Natural killer cell treated with Interleukin-12 subunit alpha and Interleukin-12 subunit beta and Interleukin-15 and Interleukin-18, amount 100 ng/mL, for 72 hours (primary cell): Measurements from ENCODE around the gene KIF3B. TPM values are rescaled to one million over a fixed set of nuclear protein-coding genes. Genes with fewer than 3 reads are reported as not detected.
"Not testable (repeated sequence)": the region's sequence is repeated elsewhere in the genome, so short reads cannot be mapped to it uniquely, and the experiment has no call there.

Experiments
- ATAC-seq, 2 donors: fragments of 150-1000 bp; cut with Tn5 transposase in 1 of 2; sonication (Bioruptor Pico), chemical (Tn5 transposase) in 1 of 2; 2 replicates each; pipeline ENCODE4 v1.10.0; 2021
- DNase-seq: peaks from one replicate; pipeline ENCODE4 v3.0.0; 2022; ENCODE audit warnings: low spot score
- H3K27ac Mint-ChIP-seq, 2 donors: 1 replicate in 1 of 2; 2 replicates in 1 of 2; pipeline ENCODE4 v1.8.0; 2022; ENCODE audit warnings: mixed read lengths in 2 of 2, mild to moderate bottlenecking in 1 of 2, moderate library complexity in 1 of 2
- H3K27me3 Mint-ChIP-seq, 2 donors: 1 replicate in 1 of 2; 2 replicates in 1 of 2; pipeline ENCODE4 v1.8.0; 2022; ENCODE audit warnings: mixed read lengths in 2 of 2
- H3K36me3 Mint-ChIP-seq: one replicate; pipeline ENCODE4 v1.8.0; 2022; ENCODE audit warnings: mixed read lengths
- H3K4me1 Mint-ChIP-seq, 2 donors: 1 replicate in 1 of 2; 2 replicates in 1 of 2; pipeline ENCODE4 v1.8.0; 2022; ENCODE audit warnings: low read depth in 2 of 2, mixed read lengths in 2 of 2, mild to moderate bottlenecking in 1 of 2
- H3K4me3 Mint-ChIP-seq: one replicate; pipeline ENCODE4 v1.8.0; 2022; ENCODE audit warnings: mixed read lengths
- H3K9me3 Mint-ChIP-seq: 2 replicates; pipeline ENCODE4 v1.8.0; 2022; ENCODE audit warnings: mixed read lengths
- total RNA-seq, 2 donors: library from RNA; stranded (reverse); gene quantifications; one replicate each; pipeline ENCODE4 v1.2.3, GENCODE V29; 2022

Gene KIF3B
- total RNA-seq, 2 donors from 2014 or later: 51.3 to 61.2 TPM

DNA sequence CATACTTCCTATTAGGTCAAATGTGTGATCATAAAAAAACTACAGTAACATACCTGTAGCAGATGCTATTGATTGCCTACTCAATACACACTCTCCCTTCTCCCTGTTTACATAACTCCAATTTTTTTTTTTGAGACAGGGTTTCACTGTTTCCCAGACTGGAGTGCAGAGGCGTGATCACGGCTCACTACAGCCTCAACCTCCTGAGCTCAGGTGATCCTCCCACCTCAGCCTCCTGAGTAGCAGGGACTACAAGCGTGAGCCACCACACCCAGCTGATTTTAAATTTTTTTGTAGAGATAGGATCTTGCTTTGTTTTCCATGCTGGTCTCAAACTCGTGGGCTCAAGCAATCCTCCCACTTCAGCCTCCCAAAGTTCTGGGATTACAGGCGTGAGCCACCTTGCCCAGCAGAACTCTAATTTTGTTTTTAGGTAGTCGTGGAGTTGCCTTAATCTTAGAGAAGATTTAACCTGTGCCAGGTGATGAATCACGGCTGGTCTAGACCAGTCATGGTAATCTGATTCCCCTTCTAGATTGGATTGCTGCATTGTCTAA is 14.0 kb upstream of the KIF3B start:
- ATAC-seq (no peak), DNase-seq (no peak)
- Mint-ChIP-seq H3K9me3 (no peaks in the 10 kb centered on the region), H3K36me3 (no peaks in the 10 kb centered on the region), H3K27me3 (no peaks in the 10 kb centered on the region), H3K27ac (no peak overlapping the region), H3K4me3 (peak overlapping the region; percentile 10), H3K4me1 (no peaks in the 10 kb centered on the region)

DNA sequence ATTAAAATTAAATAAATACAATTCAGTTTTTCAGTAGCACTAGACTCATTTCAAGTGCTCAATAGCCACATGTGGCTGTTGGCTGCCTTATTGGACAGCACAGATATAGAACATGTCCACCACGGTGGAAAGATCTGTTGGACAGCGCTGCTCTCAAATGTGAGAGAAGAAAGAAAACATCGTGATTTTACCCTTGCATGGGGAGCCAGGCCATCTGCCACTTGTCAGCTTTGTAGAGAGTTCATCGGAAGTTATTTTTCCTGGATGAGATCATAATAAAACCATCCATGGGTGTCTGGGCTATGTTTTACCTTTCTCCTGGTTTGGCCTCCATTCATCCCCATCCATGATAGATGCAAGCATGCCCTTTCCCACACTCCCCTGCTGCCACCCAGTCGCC is 5.8 kb upstream of the KIF3B start:
- Mint-ChIP-seq H3K4me3 (no peak overlapping the region), H3K9me3 (no peaks in the 10 kb centered on the region), H3K27ac (peak overlapping the region in 1 of 2 donors; percentile 2), H3K4me1 (peaks cover 6 to 8% of the 10 kb centered on the region in 2 donors), H3K36me3 (no peaks in the 10 kb centered on the region), H3K27me3 (no peaks in the 10 kb centered on the region)
- DNase-seq (no peak), ATAC-seq (no peak)

DNA sequence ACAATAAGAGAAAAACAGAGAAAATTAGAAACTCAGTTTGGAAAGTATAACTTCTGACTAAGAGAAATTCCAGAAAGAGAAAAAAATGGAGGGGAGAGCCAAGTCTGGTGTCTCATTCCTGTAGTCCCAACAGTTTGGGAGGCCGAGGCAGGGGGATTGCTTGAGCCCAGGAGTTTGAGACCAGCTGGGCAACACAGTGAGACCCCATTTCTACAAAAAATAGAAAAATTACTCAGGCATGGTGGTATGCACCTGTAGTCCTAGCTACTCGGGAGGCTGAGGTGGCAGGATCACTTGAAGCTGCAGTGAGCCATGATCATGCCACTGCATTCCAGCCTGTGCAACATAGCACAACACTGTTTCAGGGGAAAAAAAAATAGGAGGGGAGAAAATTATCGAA is 3.1 kb upstream of the KIF3B start:
- peaks cover 14 to 23% of the 10 kb centered on the region in 2 donors for H3K4me1 Mint-ChIP-seq
- peak overlapping the region in 1 of 2 donors; percentile 34 for H3K27ac Mint-ChIP-seq
- H3K36me3 Mint-ChIP-seq: no peaks in the 10 kb centered on the region
- H3K9me3 Mint-ChIP-seq: no peaks in the 10 kb centered on the region
- DNase-seq (no peak), ATAC-seq (no peak)
- no peaks in the 10 kb centered on the region for H3K27me3 Mint-ChIP-seq
- no peak overlapping the region for H3K4me3 Mint-ChIP-seq

DNA sequence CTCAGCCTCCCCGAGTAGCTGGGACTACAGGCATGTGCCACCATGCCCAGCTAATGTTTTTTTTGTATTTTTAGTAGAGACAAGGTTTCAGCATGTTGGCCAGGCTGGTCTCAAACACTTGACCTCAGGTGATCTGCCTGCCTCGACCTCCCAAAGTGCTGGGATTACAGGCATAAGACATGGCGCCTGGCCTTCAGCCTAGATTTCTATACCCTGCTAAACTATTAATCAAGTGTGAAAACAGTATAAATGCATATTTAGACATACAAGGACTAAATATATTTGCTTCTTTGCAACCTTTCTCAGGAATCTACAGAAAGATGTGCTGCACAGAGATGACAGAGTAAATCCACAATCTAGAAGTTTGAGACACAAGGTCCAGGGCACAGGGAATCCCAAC is 2.3 kb upstream of the KIF3B start:
- Mint-ChIP-seq H3K27ac (peak overlapping the region in 1 of 2 donors; percentile 94), H3K4me1 (peaks cover 14 to 28% of the 10 kb centered on the region in 2 donors)
- not testable (repeated sequence) for DNase-seq, H3K27me3 Mint-ChIP-seq, H3K9me3 Mint-ChIP-seq, ATAC-seq, H3K36me3 Mint-ChIP-seq, H3K4me3 Mint-ChIP-seq

DNA sequence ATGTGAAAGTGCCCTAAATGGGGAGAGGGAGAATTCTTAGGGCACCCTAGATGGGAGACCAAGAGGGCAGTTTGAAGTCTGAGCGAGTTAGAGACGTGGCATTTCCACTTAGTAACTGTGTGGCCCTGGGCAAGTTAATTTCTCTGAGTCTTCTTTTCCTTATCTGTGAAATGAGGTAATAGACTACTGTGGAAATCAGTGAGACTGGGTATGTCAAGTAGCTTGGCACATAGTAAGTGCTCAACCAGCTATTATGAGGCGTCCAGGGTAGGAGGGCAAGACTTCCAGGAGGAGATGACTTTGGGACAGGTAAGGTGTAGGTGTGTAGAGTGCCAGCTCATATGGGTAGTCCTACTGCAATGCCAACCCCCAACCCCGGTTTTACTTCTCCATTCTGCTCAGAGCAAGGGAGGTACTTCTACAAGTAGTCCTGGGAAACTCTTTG is 770 bp downstream of the KIF3B start:
- Mint-ChIP-seq H3K27me3 (no peaks in the 10 kb centered on the region), H3K9me3 (no peaks in the 10 kb centered on the region), H3K4me3 (peak overlapping the region; percentile 86), H3K27ac (peak overlapping the region; percentile 89 to 94), H3K36me3 (peaks cover 11% of the 10 kb centered on the region), H3K4me1 (peaks cover 31 to 42% of the 10 kb centered on the region in 2 donors)
- DNase-seq: no peak
- ATAC-seq: peak; percentile 12 to 42

DNA sequence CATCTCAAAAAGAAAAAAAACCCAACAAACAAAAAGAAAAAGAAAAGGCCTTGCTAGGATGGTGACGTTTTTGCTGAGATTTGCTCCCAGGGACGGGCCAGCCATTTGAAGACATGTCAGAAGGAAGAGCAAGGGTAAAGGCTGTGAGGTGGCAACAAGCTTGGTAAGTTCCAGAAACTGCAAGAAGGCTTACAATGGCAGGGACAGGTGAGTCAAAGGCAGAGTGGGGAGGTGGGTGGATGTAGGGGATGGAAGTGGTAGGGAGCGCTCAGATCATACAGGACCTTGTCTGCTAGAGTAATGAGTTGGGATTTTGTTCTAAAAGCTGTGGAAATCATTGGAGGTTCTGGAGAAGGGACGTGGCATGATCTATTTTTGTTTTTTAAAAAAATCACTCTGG is 4.3 kb downstream of the KIF3B start:
- H3K9me3 Mint-ChIP-seq: no peaks in the 10 kb centered on the region
- H3K4me3 Mint-ChIP-seq: peak overlapping the region; percentile 24
- DNase-seq (no peak), ATAC-seq (no peak)
- no peaks in the 10 kb centered on the region for H3K27me3 Mint-ChIP-seq
- peak overlapping the region; percentile 71 to 77 for H3K27ac Mint-ChIP-seq
- H3K4me1 Mint-ChIP-seq: peaks cover 53 to 60% of the 10 kb centered on the region in 2 donors
- peaks cover 11% of the 10 kb centered on the region for H3K36me3 Mint-ChIP-seq

DNA sequence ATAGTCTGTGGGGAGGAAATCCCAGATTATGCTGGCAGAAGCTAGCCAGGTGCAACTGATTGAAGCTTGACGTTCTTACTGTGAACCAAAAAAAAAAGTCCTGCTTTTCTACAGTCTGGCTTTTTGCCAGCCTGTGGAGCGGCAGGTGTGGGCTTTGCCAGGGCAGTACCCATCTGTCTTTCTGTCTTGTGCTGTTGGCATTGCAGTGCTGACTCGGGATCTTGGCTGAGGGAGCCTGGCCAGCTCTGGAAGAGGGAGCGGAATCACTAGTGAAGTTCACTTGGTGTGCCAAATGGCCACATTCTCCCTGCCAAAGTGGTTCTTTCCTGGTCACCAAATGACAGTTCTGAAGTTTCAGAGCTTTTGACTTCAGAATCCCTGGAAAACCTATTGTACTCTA is 5.0 kb downstream of the KIF3B start:
- peak overlapping the region; percentile 71 to 77 for H3K27ac Mint-ChIP-seq
- H3K9me3 Mint-ChIP-seq: no peaks in the 10 kb centered on the region
- peaks cover 53 to 55% of the 10 kb centered on the region in 2 donors for H3K4me1 Mint-ChIP-seq

DNA sequence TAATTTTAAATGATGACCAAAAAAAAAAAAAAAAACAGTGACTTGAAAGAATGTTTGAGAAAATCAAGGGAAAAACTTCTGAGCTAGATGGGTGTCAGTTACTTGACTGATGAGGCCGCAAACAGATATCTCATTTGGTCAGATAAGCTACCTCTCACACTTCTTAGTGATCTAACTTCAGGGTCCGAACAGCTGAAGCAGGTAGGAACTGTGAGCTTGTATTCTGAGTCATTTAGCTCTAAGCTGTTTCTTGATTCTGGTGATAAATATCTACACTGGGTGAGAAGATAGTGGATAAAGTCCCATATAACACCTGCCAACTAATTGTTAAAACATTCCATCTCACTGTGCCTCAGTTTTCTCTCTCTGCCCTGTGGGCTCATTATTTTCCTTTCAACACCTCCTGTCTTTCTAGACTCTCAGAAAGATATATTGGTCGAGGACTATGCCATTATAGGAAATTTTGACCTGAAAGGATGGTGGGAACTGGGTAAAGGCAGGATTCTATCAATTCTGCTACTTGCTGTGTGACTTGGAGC is 7.7 kb downstream of the KIF3B start:
- Mint-ChIP-seq H3K4me3 (peak overlapping the region; percentile 78), H3K4me1 (peaks cover 50 to 57% of the 10 kb centered on the region in 2 donors), H3K27ac (peak overlapping the region; percentile 87), H3K27me3 (no peaks in the 10 kb centered on the region), H3K9me3 (no peaks in the 10 kb centered on the region), H3K36me3 (peaks cover 11% of the 10 kb centered on the region)
- DNase-seq (no peak), ATAC-seq (peak; percentile 53 to 67)

More for the DNA sequence above, 5.0 kb downstream of the KIF3B start:
- H3K27me3 Mint-ChIP-seq: no peaks in the 10 kb centered on the region
- H3K36me3 Mint-ChIP-seq: peaks cover 11% of the 10 kb centered on the region
- no peak for ATAC-seq
- no peak for DNase-seq
- H3K4me3 Mint-ChIP-seq: no peak overlapping the region

DNA sequence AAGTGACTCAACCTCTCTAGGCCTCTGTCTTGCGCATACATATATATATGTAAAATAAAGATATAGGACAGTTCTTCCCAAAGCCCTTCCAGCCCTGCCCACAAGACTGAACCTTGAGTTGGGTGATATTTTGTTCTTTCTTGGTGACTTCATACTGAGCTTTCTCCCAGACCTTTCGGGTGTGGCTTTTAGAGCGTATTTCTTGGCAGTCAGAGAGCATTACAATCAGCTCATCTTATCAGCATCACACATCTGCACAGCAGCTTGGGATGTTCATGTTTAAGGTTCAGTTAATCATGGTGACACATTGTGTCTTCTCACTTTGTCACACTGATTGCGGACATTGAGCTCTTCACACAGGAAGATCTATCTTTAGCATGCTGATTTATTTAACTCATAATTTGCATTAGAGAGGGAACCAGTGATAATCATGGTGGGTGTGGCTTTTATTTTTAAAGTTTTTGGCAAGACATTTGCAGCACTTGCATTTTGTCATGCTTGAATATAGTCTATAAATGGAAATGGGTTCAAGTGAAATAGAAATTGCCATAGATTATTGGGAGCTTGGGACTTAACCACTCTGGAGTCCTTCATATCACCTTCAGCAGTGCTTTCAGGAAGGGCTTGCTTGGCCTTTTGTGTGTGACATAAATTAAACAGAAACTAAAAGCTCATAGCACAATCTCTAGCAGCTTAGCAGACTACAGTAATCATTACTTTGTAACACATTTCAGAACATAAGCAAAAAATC is 8.3 kb downstream of the KIF3B start:
- H3K27me3 Mint-ChIP-seq: no peaks in the 10 kb centered on the region
- H3K4me1 Mint-ChIP-seq: peaks cover 51 to 60% of the 10 kb centered on the region in 2 donors
- H3K27ac Mint-ChIP-seq: peak overlapping the region; percentile 87
- peak; percentile 78 for DNase-seq
- peak overlapping the region; percentile 78 for H3K4me3 Mint-ChIP-seq
- peaks cover 11% of the 10 kb centered on the region for H3K36me3 Mint-ChIP-seq
- ATAC-seq: peak; percentile 95 to 96
- no peaks in the 10 kb centered on the region for H3K9me3 Mint-ChIP-seq

DNA sequence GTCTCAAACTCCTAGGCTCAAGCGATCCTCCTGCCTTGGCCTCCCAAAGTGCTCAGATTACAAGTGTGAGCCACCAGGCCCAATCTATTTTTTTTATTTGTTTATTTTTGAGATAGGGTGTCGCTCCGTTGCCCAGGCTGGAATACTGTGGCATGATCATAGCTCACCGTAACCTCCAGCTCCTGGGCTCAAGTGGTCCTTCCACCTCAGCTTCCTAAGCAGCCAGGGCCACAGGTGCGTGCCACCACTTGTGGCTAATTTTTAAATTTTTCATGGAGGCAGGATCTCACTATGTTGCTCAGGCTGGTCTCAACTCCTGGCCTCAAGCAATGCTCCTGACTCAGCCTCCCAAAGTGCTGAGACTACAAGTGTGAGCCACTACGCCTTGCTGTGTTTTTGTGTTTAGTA is 9.8 kb downstream of the KIF3B start:
- peak overlapping the region; percentile 87 for H3K27ac Mint-ChIP-seq

DNA sequence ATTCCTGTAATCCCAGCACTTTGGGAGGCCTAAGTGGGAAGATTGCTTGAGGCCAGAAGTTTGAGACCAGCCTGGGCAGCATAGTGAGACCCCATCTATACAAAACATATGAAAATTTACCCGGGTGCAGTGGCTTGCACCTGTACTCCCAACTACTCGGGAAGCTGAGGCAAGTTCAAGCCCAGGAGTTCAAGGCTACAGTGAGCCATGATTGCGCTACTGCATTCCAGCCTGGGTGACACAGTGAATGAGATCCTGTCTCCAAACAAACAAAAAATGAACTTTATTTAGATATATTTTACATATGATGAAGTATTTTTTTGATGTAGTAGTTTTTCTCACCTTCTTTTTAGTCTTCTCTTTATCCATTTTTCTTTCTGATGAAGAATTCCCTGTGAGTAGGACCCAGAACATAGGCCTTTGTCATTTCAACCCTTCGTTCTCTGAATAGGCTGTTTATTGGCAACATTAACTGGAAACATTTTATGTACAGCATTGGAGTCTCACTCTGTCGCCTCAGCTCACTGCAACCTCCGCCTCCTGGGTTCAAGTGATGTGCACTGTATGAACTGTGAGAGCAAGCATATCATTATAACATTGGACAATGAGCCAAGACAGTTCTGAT is 10.9 kb downstream of the KIF3B start:
- ATAC-seq: no peak
- DNase-seq: no peak
- Mint-ChIP-seq H3K4me3 (peak overlapping the region; percentile 5), H3K36me3 (no peaks in the 10 kb centered on the region), H3K4me1 (peaks cover 47 to 53% of the 10 kb centered on the region in 2 donors), H3K27me3 (no peaks in the 10 kb centered on the region), H3K9me3 (no peaks in the 10 kb centered on the region), H3K27ac (peak overlapping the region; percentile 45 to 76)

More for the DNA sequence above, 9.8 kb downstream of the KIF3B start:
- Mint-ChIP-seq H3K4me3 (peak overlapping the region; percentile 30), H3K36me3 (peaks cover under 1% of the 10 kb centered on the region), H3K27me3 (no peaks in the 10 kb centered on the region), H3K4me1 (peaks cover 42 to 50% of the 10 kb centered on the region in 2 donors), H3K9me3 (no peaks in the 10 kb centered on the region)
- ATAC-seq: no peak
- no peak for DNase-seq

DNA sequence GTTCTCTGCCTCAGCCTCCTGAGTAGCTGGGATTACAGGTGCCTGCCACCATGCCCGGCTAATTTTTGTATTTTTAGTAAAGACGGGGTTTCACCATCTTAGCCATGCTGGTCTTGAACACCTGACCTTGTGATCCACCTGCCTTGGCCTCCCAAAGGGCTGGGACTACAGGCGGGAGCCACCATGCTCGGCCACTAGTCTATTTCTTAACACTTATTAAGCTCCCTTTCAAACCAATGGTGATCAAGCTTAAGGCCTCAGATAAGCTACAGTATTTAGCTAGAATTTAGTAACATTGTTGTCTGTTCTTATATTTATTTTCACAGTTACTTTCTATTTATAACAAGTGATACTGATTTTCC is 11.8 kb downstream of the KIF3B start:
- peak overlapping the region; percentile 45 to 76 for H3K27ac Mint-ChIP-seq
- H3K9me3 Mint-ChIP-seq, H3K4me3 Mint-ChIP-seq, H3K36me3 Mint-ChIP-seq, H3K27me3 Mint-ChIP-seq, ATAC-seq, DNase-seq: not testable (repeated sequence)
- H3K4me1 Mint-ChIP-seq: peaks cover 46 to 50% of the 10 kb centered on the region in 2 donors

DNA sequence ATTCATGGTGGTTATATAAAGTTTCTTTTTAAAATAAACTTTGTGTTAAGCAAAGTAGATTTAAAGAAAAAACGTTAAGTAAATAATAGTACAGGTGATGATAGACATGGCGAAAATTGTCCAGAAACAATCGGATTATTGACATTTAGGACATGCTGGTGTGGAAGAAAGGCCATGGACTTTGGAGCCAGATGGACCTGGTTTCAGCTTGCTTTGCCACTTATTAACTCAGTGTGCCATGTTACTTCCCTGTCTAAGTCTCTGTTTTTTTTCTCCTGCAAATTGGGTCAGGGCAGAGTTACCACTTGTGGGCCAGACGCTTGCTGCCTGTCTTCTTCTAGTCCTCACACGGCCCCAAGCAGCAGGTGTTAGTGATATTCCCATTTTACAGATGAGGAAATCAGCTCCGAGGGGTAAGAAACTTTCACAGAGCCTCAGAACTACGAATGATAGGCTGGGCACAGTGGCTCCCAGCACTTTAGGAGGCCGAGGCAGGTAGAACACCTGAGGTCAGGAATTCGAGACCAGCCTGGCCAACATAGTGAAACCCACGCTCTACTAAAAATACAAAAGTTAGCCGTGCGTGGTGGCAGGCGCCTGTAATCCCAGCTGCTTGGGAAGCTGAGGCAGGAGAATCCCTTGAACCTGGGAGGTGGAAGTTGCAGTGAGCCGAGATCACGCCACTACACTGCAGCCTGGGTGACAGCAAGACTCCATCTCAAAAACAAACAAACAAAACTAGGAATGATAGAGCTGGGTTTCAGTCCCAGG is 12.4 kb downstream of the KIF3B start:
- Mint-ChIP-seq H3K27me3 (no peaks in the 10 kb centered on the region), H3K4me3 (no peak overlapping the region), H3K9me3 (no peaks in the 10 kb centered on the region), H3K36me3 (no peaks in the 10 kb centered on the region), H3K27ac (peak overlapping the region in 1 of 2 donors; percentile 74), H3K4me1 (peaks cover 42 to 44% of the 10 kb centered on the region in 2 donors)
- ATAC-seq: no peak
- no peak for DNase-seq
